HPDE6-E6E7 (cell line): ENCODE data around the gene SLIT1.

ENCODE experiments used
- DNase-seq: peaks from one replicate; pipeline ENCODE4 v3.0.0; 2011; ENCODE audit warnings: missing footprints; ENCODE audit errors: extremely low spot score

The SLIT1 gene

GRCh38 chr10:97203220-97203619, 17.5 kb upstream of the SLIT1 start:
- DNase-seq: no peak

- DNase-seq: no peak
Measured at GRCh38 chr10:97200616-97201015, 14.9 kb upstream of the SLIT1 start.

DNA sequence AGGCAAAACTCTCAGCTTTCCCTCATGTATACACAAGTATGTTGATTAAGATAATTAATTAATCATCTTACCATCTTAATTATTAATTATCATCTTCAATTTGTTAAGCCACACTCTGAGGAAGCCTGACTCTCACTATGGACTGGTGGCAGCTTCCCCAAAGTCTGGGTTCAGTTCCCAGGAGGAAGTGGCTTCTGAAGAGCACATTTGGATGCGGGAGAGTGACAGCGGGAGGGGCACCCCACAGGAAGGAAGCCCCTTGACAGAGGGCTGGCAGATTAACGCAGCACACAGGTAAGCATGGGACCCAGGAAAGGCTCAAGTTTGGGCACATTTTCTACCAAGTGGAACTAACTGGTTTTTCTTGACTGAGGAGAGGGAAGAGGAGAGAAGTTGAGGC, 13.4 kb upstream of the SLIT1 start:
- DNase-seq: no peak

DNA sequence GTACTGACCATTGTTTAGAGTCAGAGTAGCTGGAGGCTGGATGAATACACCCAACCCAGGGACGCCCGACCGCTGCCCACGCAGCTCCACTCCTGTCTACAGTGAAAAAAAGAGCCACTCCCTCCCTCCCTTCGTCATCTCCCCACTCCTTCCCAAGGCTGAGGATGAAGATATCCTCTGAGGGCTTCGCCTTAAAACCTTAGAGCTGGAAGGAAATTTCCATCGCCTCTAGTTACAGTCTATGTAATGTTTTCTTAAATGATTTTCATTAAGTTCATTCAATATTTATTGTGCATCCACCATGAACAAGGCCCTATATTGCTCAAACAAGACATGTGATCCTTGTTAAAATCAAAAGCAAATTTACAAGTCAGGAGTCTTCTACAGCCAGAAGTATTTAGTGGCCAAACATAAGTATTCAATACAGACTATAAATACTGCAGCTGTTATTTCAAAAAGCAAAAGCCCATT, 11.3 kb upstream of the SLIT1 start:
- no peak for DNase-seq

DNA sequence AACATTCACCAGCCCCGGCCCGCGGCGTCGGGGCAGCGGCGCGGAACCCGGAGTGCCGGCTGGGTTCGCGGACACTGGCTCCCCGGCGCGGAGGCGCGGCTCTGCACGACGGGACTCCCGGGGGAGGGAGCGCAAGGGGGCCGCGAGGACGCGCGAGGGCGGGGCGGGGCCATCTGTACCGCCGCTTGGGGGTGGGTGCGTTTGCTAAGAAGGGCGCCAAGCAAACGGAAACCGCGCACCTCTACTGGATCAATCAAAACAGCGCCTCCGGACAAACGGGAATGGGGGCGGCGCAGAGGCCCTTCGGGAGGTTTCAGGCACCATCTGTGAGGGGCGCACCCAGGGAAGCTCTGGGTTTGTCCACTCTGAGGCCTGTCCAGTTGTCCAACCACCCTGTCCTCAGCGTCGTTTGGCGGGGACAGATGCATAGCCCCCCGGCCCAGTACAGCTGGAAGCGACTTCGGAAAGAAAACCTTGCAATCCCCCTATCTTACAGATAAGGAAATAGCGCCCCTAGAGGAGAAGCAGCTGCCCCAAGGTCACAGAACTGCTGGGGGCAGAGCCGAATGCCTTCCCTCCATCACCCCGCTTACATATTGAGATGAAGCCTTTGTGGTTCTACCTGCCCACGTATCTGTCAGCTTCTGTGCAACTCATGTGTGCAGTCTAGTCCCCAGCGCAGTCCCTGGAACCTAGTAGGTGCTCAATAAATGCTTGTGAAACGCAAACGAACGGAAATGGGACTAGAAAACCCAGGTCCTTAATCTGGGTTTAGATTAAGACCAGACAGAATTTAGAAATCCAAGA, 10.7 kb upstream of the SLIT1 start:
- DNase-seq: peak; percentile 42

- no peak for DNase-seq
Measured at GRCh38 chr10:97195706-97196222, 10.0 kb upstream of the SLIT1 start.

GRCh38 chr10:97192952-97193435, 7.2 kb upstream of the SLIT1 start:
- DNase-seq: no peak

DNA sequence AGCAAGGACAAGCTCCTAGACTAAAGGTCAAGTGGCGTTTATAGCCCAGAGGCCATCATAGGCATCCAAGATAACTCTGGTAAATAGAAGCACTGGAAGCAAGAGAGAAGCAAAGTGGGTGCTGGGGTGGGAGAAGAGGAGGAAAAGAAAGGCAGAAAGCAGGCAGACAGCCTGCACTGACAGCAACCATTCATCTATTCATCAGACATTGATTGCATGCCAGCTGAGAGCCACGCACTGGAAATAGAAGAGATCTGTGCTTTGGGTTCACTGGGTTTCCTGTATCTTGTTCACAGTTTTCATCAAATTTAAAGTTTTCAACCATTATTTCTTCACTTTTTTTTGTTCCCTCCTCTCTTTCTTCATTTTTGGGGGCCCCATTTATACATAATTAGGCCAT, 4.7 kb upstream of the SLIT1 start:
- no peak for DNase-seq

DNA sequence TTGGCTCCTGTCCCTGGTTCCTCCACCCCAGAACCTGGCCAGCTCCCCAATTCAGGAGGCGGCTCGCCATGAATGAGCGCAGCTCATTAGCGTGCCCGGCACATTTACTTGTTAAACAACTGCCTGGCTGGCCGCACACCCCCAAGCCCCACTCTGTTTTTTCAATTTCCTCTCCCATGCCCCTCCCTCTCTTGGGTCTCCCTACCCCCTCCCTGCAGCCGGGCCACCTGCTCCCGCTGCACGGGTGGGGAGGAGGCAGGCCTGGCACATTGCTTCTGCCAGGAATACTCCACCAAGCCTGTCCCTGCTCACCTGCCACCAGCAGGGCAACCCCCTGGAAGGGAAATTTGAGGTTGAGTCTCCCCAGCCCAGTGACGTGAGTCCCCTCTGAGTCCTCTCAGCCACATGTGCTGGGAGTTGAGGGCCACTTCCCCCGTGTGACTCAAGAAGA, 2.5 kb upstream of the SLIT1 start:
- no peak for DNase-seq

DNA sequence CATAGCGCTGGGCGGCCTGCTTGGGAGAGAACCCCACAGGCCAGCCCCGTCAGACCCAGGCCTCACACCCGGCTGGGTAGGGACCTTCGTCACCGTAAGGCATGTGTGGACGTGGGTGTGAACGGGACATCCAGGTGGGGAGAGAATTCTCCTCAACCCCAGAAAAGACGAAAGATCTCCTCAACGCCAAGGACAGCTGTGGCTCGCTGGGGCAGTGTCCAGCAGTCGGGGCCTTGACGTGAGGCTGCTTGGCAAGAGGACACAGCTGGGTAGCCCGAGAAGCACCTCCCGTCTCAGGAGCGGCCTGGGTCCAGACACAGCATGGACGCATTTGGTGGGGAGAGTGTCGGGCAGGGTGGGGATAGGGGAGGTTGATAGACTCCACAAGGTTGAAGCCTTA, 1.2 kb upstream of the SLIT1 start:
- DNase-seq: no peak

DNA sequence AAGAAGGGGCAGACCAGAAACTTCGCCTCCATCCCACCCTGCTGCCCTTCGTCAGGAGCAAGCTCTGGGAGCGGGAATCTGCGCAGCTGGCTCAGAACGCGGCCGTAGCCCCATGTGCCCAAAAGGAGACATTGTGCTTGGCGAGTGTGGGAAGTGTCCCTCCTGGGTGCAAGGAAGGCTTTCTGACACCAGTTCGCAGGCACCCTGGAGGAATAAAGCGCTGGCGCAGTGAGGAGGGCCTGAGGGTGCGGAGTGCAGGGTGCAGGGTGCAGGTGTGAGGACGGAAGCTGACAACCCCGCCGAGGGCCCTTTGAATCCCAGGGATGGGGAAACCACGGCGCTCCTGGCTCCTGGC, 811 bp downstream of the SLIT1 start:
- no peak for DNase-seq

DNA sequence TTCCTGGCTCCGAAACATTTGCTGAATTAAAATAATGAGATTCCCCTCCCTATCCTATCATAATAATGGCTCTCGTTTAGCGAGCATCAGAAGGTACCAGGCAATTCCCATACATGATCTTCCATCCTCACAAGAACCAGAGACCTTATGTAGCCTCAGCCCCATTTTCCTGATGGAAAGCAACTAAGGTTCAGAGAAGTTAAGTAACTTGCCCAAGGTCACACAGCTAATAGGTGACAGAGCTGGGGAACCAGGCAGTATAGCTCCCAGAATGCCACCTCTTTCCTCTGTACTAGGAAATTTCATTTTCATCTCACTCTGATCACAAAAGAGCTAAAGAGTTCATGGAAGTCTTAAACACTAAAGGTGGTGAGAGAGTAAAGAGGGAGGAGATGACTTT, 2.4 kb downstream of the SLIT1 start:
- DNase-seq: no peak

- DNase-seq: no peak
Measured at GRCh38 chr10:97182288-97182990, 3.3 kb downstream of the SLIT1 start.

- no peak for DNase-seq
Measured at GRCh38 chr10:97180986-97181385, 4.8 kb downstream of the SLIT1 start.

DNA sequence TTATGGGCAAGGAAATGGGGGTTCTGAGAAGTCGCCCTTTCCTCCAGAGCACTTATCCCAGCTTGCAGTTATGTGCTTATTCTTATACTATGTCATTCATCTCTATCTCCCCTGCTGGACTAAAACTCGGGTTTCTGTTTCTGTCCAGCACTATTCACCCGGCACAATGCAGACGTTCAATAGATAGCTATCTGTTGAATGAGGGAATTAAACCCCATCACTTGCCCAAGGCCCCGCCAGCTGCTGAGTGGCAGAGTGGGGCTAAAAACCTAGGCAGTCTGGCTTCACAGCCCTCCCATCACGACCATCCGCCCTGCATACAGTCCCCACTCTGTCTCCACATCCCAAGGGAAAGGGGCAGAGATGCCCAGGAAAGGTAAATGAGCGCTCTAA, 5.4 kb downstream of the SLIT1 start:
- no peak for DNase-seq

DNA sequence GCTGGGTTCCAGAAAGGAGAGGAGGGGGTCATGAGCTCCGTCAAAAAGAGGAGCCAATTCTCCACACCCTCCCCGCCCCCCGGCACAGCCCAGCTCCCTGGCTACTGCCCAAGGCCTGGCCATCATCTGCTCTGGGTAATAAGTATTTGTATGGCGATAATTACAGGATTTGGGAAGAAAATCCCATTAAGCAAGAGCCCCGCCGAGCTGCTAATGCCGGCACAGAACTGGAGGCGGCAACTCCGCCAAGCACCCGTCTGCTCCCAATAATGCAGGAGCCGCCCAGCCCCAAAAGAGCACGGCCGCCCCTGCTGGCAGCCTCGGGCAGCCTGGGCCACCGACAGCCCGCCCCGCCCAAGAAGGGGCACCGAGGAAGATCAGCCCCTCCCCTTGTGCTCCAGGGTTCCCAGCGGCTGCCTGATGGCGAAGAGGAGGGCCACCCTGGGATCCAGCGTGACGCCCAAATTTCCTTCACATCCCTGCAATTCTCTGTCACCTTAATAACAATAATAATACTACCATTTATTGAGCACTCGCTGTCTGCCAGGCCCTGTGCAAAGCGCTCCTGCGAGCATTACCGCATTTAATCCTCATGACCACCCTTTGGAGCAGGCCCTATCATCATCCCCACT, 5.9 kb downstream of the SLIT1 start:
- DNase-seq: no peak

DNA sequence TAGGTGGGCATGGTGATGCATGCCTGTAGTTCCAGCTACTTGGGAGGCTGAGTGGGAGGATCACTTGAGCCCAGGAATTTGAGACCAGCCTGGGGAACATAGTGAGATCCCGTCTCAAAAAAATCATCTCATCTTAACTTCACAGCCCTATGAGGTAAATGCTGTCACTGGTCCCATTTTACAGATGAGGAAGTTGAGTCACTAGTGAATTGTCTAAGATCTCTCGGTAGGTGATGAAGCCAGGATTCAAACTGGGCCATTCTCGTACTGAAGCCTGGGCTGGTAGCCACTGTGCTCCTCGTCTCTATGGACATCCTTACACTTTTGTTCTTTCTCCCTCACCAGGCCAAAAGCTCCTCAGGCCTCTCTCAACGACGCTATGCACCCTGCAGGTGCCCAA, 6.4 kb downstream of the SLIT1 start:
- DNase-seq: no peak

DNA sequence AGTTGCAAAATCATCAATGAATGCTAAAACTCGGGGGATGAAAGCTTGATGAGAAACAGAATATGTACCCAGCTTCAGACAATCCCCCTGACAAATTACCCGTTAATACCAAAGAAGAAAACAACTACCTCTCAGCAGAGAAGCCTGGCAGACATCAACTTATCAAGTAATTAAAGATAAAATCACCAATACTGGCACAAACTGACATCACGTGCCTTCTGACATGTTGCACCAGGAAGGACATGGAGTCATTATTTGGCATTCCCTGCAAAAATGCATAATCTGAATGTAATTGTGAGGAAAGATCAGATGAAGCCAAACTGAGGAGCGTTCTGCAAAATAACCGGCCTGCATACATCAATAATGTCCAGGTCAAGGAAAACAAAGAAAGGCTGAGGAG, 7.7 kb downstream of the SLIT1 start:
- no peak for DNase-seq

GRCh38 chr10:97176226-97176625, 9.5 kb downstream of the SLIT1 start:
- DNase-seq: no peak

DNA sequence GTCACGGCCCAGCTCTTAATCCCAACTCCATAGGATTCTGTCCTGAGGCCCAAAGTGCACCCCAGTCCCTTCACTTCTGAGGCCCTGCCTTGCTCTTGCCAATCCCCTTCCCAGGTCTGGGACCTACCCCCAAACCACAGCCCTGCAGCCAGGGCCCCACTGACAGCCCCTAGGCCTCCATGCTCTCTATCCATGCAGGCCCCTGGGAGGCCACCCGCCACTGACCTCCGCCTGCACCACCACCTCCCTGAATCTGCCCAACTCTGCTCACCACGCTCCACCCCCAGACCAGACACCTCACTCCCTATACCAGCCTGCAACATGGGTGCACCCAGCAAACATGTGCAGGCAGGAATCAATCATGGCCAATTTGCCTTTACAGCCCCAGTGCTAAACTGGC, 10.2 kb downstream of the SLIT1 start:
- DNase-seq: no peak

DNA sequence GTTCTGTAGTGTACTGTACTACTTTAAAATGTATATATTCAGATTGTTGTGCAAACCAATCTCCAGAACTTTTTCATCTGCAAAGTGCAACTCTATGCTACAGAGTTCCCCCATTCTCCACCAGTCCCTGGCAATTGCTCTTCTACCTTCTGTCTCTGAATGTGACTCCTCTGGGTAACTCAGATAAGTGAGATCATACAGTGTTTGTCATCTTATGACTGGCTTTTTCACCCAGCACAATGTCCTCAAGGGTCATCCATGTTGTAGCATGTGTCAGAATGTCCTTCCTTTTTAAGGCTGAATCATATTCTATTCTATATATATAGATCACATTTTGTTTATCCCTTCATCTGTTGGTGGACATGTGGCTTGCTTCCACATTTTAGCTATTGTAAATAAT, 10.8 kb downstream of the SLIT1 start:
- no peak for DNase-seq

GRCh38 chr10:97174276-97174775, 11.4 kb downstream of the SLIT1 start:
- no peak for DNase-seq
